ENCODE data around the gene SPEG. TPM values are rescaled to one million over a fixed set of nuclear protein-coding genes. Genes with fewer than 3 reads are reported as not detected.

Gene SPEG
- total and polyA plus RNA-seq, 2 of the 13 experiments (the other 11 are each of a cell fraction or from before 2014, with no cell fraction given) = 0.18 to 0.24 TPM

- TF ChIP-seq USF2 (IDR thresholded peaks at IDR 0.05; ENCODE audit: low read depth, low read length) (no peak), USF2 (CRISPR knock-in tag; IDR thresholded peaks at IDR 0.05; ENCODE audit: borderline replicate concordance) (no peak), ZFP36L2 (CRISPR knock-in tag; IDR thresholded peaks at IDR 0.05) (no peak), ZNF543 (CRISPR knock-in tag; IDR thresholded peaks at IDR 0.05) (no peak), GTF3A (CRISPR knock-in tag; conservative IDR thresholded peaks at IDR 0.05) (no peak), SMAD3 (CRISPR knock-in tag; IDR thresholded peaks at IDR 0.05) (peak; percentile 37; the same call in 1 of the 2 replicates), AKAP8 (CRISPR knock-in tag; IDR thresholded peaks at IDR 0.05) (no peak), AFF4 (CRISPR knock-in tag; IDR thresholded peaks at IDR 0.05) (no peak), KDM3A (CRISPR knock-in tag; IDR thresholded peaks at IDR 0.05; ENCODE audit: low read depth) (0 out of 2 replicates have a peak, but pooled peaks have one; percentile 23), CENPBD1 (CRISPR knock-in tag; IDR thresholded peaks at IDR 0.05; ENCODE audit: borderline replicate concordance, low read depth) (no peak), BRF2 (CRISPR knock-in tag; IDR thresholded peaks at IDR 0.05) (no peak), TFAP4 (IDR thresholded peaks at IDR 0.05; ENCODE audit: borderline replicate concordance, low read depth) (0 out of 2 replicates have a peak, but pooled peaks have one; percentile 18), THAP9 (CRISPR knock-in tag; IDR thresholded peaks at IDR 0.05; ENCODE audit: borderline replicate concordance) (no peak), ZNF275 (CRISPR knock-in tag; IDR thresholded peaks at IDR 0.05; ENCODE audit: borderline replicate concordance) (no peak), NFATC3 (CRISPR knock-in tag; IDR thresholded peaks at IDR 0.05) (no peak), ZNF788 (CRISPR knock-in tag; IDR thresholded peaks at IDR 0.05; ENCODE audit: borderline replicate concordance) (peak; percentile 39; the same call in 1 of the 2 replicates), RBFOX2 (IDR thresholded peaks at IDR 0.05; ENCODE audit: low read depth, low read length) (no peak)
These were observed 111.3 kb downstream of the SPEG start (continued) for GRCh38 chr2:219545943-219546352.
